ENCODE measurements around the gene ACSM6. TPM values are rescaled to one million over a fixed set of nuclear protein-coding genes. Genes with fewer than 3 reads are reported as not detected.

The ACSM6 gene
- total and polyA plus RNA-seq, 8 donors = 0.36 to 0.73 (median 0.42) TPM; not detected in 2

DNA sequence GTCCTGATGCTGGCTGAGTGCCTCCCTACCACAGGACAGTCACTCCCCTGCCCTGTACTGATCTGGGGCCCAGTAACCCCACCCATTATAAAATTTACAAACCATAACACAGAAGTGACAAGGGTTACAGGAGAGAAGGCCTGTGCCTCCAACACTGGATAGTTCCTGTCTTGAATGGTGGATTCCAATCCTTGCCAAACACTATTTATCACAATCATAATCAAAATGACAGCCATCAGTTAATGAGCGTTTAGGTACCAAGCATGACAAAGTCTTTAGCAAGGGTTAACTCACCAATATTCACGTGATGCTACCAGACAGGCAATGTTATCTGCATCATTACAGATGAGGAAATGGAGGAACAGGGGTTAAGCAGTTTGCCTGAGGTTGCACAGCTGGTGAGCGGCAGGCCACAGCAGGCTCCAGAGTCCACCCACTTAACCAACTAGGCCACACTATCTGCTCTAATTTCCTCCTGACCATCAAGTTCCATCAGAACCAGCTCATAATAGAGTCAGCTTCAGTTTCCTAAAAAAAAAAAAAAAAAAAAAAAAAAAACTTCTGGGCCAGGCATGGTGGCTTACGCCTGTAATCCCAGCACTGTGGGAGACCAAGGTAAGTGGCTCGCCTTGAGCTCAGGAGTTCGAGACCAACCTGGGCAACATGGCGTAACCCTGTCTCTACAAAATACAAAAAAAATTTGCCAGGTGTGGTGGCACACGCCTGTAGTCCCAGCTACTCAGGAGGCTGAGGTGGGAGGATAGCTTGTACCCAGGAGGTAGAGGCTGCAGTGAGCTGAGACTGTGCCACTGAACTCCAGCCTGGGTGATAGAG lies 82.5 kb downstream of the ACSM6 start:
- H3K4me1 ChIP-seq = peaks cover 19 to 75% of the 10 kb centered on the region in 2 donors
- H3K36me3 ChIP-seq = peaks cover 0 to 2% of the 10 kb centered on the region in 2 donors
- H3K9me3 ChIP-seq = no peaks in the 10 kb centered on the region
- H3K4me3 ChIP-seq = no peak overlapping the region
- H3K27ac ChIP-seq = peak overlapping the region; percentile 50 to 82
- TF ChIP-seq, protein P1, sequence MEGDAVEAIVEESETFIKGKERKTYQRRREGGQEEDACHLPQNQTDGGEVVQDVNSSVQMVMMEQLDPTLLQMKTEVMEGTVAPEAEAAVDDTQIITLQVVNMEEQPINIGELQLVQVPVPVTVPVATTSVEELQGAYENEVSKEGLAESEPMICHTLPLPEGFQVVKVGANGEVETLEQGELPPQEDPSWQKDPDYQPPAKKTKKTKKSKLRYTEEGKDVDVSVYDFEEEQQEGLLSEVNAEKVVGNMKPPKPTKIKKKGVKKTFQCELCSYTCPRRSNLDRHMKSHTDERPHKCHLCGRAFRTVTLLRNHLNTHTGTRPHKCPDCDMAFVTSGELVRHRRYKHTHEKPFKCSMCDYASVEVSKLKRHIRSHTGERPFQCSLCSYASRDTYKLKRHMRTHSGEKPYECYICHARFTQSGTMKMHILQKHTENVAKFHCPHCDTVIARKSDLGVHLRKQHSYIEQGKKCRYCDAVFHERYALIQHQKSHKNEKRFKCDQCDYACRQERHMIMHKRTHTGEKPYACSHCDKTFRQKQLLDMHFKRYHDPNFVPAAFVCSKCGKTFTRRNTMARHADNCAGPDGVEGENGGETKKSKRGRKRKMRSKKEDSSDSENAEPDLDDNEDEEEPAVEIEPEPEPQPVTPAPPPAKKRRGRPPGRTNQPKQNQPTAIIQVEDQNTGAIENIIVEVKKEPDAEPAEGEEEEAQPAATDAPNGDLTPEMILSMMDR (IDR thresholded peaks at IDR 0.05) = no peak
- intact Hi-C loops (cut with DNase I) = no loop called here
- H3K27me3 ChIP-seq = no peaks in the 10 kb centered on the region
- DNase-seq (no peak), ATAC-seq (peak; percentile 12)

DNA sequence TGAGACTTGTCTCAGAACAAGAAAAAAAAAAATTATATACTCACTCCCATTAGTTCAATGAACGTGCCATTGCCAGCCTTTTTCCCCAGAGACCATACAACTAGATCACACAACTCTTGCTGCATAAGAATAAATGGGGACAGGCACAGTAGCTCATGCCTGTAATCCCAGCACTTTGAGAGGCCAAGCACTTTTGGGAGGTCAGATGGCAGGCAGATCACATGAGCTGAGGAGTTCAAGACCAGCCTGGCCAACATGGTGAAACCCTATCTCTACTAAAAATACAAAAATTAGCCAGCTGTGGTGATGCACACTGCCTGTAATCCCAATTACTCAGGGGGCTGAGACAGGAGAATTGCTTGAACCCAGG lies 83.1 kb downstream of the ACSM6 start:
- no peaks in the 10 kb centered on the region for H3K36me3 ChIP-seq
- TF ChIP-seq, protein P1 (IDR thresholded peaks at IDR 0.05) = no peak
- DNase-seq (no peak), ATAC-seq (no peak)
- no peak overlapping the region for H3K4me3 ChIP-seq
- no peaks in the 10 kb centered on the region for H3K27me3 ChIP-seq
- H3K9me3 ChIP-seq = no peaks in the 10 kb centered on the region
- peaks cover 19 to 75% of the 10 kb centered on the region in 2 donors for H3K4me1 ChIP-seq
- H3K27ac ChIP-seq = peak overlapping the region; percentile 50 to 64
- intact Hi-C loops (cut with DNase I) = no loop called here

DNA sequence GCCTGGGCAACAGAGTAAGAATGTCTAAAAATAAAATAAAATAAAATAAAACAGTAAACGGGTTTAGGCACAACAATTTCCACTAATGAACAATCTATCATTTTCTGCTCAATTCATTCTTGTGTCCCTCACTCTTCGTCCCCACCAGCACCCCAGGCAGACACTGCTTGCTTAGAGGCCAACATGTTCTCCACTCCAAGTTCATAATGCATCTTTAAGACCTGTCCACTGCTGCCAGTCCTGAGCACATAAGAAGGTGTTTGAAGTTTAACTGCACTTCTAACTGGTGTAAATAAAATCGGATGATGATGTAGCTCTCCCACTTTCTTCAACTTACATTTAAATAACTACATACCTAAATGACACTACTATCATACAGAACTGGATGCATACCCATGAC lies 83.6 kb downstream of the ACSM6 start:
- no peak for ATAC-seq
- H3K4me1 ChIP-seq = peaks cover 19 to 74% of the 10 kb centered on the region in 2 donors
- H3K27me3 ChIP-seq = no peaks in the 10 kb centered on the region
- no peaks in the 10 kb centered on the region for H3K36me3 ChIP-seq
- no peaks in the 10 kb centered on the region for H3K9me3 ChIP-seq
- no peak overlapping the region for H3K4me3 ChIP-seq
- intact Hi-C loops (cut with DNase I) = no loop called here
- H3K27ac ChIP-seq = peak overlapping the region; percentile 50 to 64
- DNase-seq = no peak
- TF ChIP-seq, protein P1 (IDR thresholded peaks at IDR 0.05) = no peak

Other genes with a start within 250 kb of the ACSM6 start
- gene CYP2C8, start 124.7 kb upstream of the ACSM6 start, total RNA-seq = under 1 TPM; 0.39 to 0.79 TPM
- gene CYP2C8, start 124.7 kb upstream of the ACSM6 start, polyA plus RNA-seq (ENCODE audit: insufficient read length in 6 of 6) = 10 to 100 TPM in 1 of 6 donors, 1 to 10 TPM in 5; 5.3 to 12.9 (median 8.4) TPM
- 100 to 1,000 TPM; 176 to 268 TPM for gene PDLIM1, start 96.8 kb downstream of the ACSM6 start, total RNA-seq
- 100 to 1,000 TPM in 2 of 6 donors, 10 to 100 TPM in 4; 79.6 to 101 (median 91.1) TPM for gene PDLIM1, start 96.8 kb downstream of the ACSM6 start, polyA plus RNA-seq (ENCODE audit: insufficient read length in 6 of 6)

All from left lung (tissue), 10 donors.